K562 (cell line): ENCODE results near the gene CTSW. TPM values are rescaled to one million over a fixed set of nuclear protein-coding genes. Genes with fewer than 3 reads are reported as not detected.

ENCODE experiments used
- CTCFL ChIP-seq: IDR thresholded peaks from 2 replicates; pipeline ENCODE4 v1.6.1; 2011; ENCODE audit warnings: borderline replicate concordance, low read depth, mild to moderate bottlenecking, moderate library complexity, low read length; ENCODE audit not compliant: insufficient read depth, poor library complexity, severe bottlenecking
- E2F3 ChIP-seq: fragments of 250-450 bp; sonication (Bioruptor Pico); IDR thresholded peaks from 2 replicates; pipeline ENCODE4 v1.4.0; 2020; ENCODE audit warnings: mild to moderate bottlenecking
- FOXK1 ChIP-seq: sonication (generic); formaldehyde crosslinking; IDR thresholded peaks from 2 replicates; pipeline ENCODE4 v1.8.0; 2022; ENCODE audit warnings: missing genetic modification reagents, mild to moderate bottlenecking, borderline replicate concordance
- HNRNPK ChIP-seq: fragments of 200-400 bp; formaldehyde crosslinking; IDR thresholded peaks from one replicate; pipeline ENCODE4 v1.6.1; 2018; ENCODE audit warnings: mild to moderate bottlenecking, low read depth, low read length; ENCODE audit not compliant: poor library complexity, severe bottlenecking
- NEUROD1 ChIP-seq: fragments of 150-350 bp; IDR thresholded peaks from 2 replicates; pipeline ENCODE4 v1.6.1; 2014; ENCODE audit warnings: borderline replicate concordance, low read length, low read depth; ENCODE audit not compliant: partially characterized antibody
- NFIC ChIP-seq: fragments of 450-650 bp; IDR thresholded peaks from 2 replicates; pipeline ENCODE4 v1.6.1; 2017; ENCODE audit warnings: mild to moderate bottlenecking, inconsistent platforms
- PTTG1 ChIP-seq: fragments of 450-650 bp; IDR thresholded peaks from 2 replicates; pipeline ENCODE4 v1.6.1; 2016; ENCODE audit warnings: low read depth, mild to moderate bottlenecking, missing genetic modification characterization, missing compliant biosample characterization
- SMAD4 ChIP-seq: fragments of 250-450 bp; sonication (Bioruptor Pico); conservative IDR thresholded peaks from 2 replicates; pipeline ENCODE4 v1.8.0; 2021; ENCODE audit warnings: inconsistent platforms, mild to moderate bottlenecking, moderate library complexity
- SMARCA5 ChIP-seq: fragments of 450-650 bp; IDR thresholded peaks from 2 replicates; pipeline ENCODE4 v1.6.1; 2016
- SMARCE1 ChIP-seq: fragments of 450-650 bp; IDR thresholded peaks from 2 replicates; pipeline ENCODE4 v1.7.1; 2016; ENCODE audit warnings: mild to moderate bottlenecking
- SNAPC5 ChIP-seq: fragments of 250-450 bp; sonication (Bioruptor Pico); IDR thresholded peaks from 2 replicates; pipeline ENCODE4 v1.8.0; 2021; ENCODE audit warnings: moderate library complexity, mild to moderate bottlenecking, inconsistent platforms
- SRF ChIP-seq, 2 experiments: fragments of 250-450, 450-650 bp in 1 of 2; sonication (Bioruptor Pico) in 1 of 2; sonication (generic) in 1 of 2; formaldehyde crosslinking; IDR thresholded peaks; 2 replicates each; pipeline versions ENCODE4 v1.5.0 to v1.5.1; 2020 to 2022; ENCODE audit warnings: mild to moderate bottlenecking in 1 of 2, missing genetic modification reagents in 1 of 2
- SRSF7 ChIP-seq: fragments of 200-400 bp; formaldehyde crosslinking; optimal IDR thresholded peaks from 2 replicates; pipeline ENCODE3; 2017; ENCODE audit warnings: mild to moderate bottlenecking, low read depth, low read length
- STAT6 ChIP-seq: sonication (generic); formaldehyde crosslinking; IDR thresholded peaks from 2 replicates; pipeline ENCODE4 v1.8.1; 2023; ENCODE audit warnings: mild to moderate bottlenecking, missing genetic modification reagents
- THAP7 ChIP-seq: fragments of 250-450 bp; sonication (Bioruptor Pico); IDR thresholded peaks from 2 replicates; pipeline ENCODE4 v1.5.0; 2021
- ZBTB43 ChIP-seq: sonication (generic); formaldehyde crosslinking; IDR thresholded peaks from 2 replicates; pipeline ENCODE4 v1.8.0; 2023; ENCODE audit warnings: mild to moderate bottlenecking, missing genetic modification reagents
- ZBTB8A ChIP-seq: fragments of 450-650 bp; IDR thresholded peaks from 2 replicates; pipeline ENCODE4 v1.6.1; 2018; ENCODE audit warnings: mild to moderate bottlenecking, moderate library complexity; ENCODE audit not compliant: partially characterized antibody
- ZC3H4 ChIP-seq: sonication (generic); formaldehyde crosslinking; IDR thresholded peaks from 2 replicates; pipeline ENCODE4 v1.9.0; 2021; ENCODE audit warnings: missing genetic modification reagents, borderline replicate concordance
- ZFX ChIP-seq: sonication (generic); formaldehyde crosslinking; IDR thresholded peaks from 2 replicates; pipeline ENCODE4 v1.8.0; 2022; ENCODE audit warnings: mild to moderate bottlenecking, missing genetic modification reagents, moderate library complexity
- ZNF24 ChIP-seq: fragments of 450-650 bp; IDR thresholded peaks from 2 replicates; pipeline ENCODE4 v1.6.1; 2016
- ZNF583 ChIP-seq: fragments of 250-450 bp; sonication (Bioruptor Pico); IDR thresholded peaks from 2 replicates; pipeline ENCODE4 v1.4.0; 2020
- polyA plus RNA-seq, 8 experiments: library from polyadenylated mRNA; depleted of rRNA in 4 of 8; stranded (reverse) in 5 of 8; unstranded in 3 of 8; fragments of >200 nt; fragmentation: Nextera tagmentation in 2 of 8; fragmentation: Illumina TruSeq in 1 of 8; extraction: Ambion mirVana in 2 of 8; extraction: Trizol in 1 of 8; gene quantifications; 2 replicates each; pipeline versions ENCODE4 v1.2.1 to v1.2.3, GENCODE V29; 2011 to 2014; ENCODE audit warnings: inconsistent platforms in 1 of 8, missing spikeins in 1 of 8
- total RNA-seq, 7 experiments: library from RNA; depleted of rRNA in 6 of 7; stranded (reverse); fragments of >200 nt in 6 of 7; fragmentation: Illumina TruSeq in 2 of 7; extraction: Trizol in 2 of 7; gene quantifications; 2 replicates each; pipeline versions ENCODE4 v1.2.1 to v1.2.3, GENCODE V29; 2011 to 2021; ENCODE audit warnings: low replicate concordance in 1 of 7

Gene CTSW
- total and polyA plus RNA-seq, 9 of the 15 experiments (the other 6 are each of a cell fraction or from before 2014, with no cell fraction given): 0.04 TPM; not detected in 8

GRCh38 chr11:65860278-65861164 lies 19.1 kb upstream of the CTSW start, which contains the start of gene MUS81 (continued):
- peak; percentile 89; the same call in 1 of the 2 replicates for TF ChIP-seq STAT6 (CRISPR knock-in tag)
- TF ChIP-seq ZBTB43 (CRISPR knock-in tag): no peak
- no peak for TF ChIP-seq PTTG1 (tag)
- peak; percentile 63; the same call in 1 of the 2 replicates for TF ChIP-seq ZNF583 (CRISPR knock-in tag)
- no peak for TF ChIP-seq SNAPC5 (CRISPR knock-in tag)
- peak; percentile 98 for TF ChIP-seq NFIC
- peak; percentile 90 for TF ChIP-seq SMAD4
- peak; percentile 18; the same call in 1 of the 2 replicates for TF ChIP-seq E2F3 (CRISPR knock-in tag)
- TF ChIP-seq HNRNPK: no peak
- TF ChIP-seq SMARCA5: no peak; the same call in 1 of the 2 replicates
- peak; percentile 51 for TF ChIP-seq NEUROD1
- TF ChIP-seq SRSF7: no peak
- peak; percentile 76 for TF ChIP-seq ZFX (CRISPR knock-in tag)
- TF ChIP-seq ZNF24: no peak
- TF ChIP-seq FOXK1 (CRISPR knock-in tag): no peak; the same call in 1 of the 2 replicates
- no peak for TF ChIP-seq THAP7 (CRISPR knock-in tag)
- no peak for TF ChIP-seq SMARCE1
- peak in 1 of 2 experiments; percentile 84; a peak in 3 of 4 replicates for TF ChIP-seq SRF (CRISPR knock-in tag; IDR thresholded peaks at IDR 0.05)
- peak; percentile 80 for TF ChIP-seq ZC3H4 (CRISPR knock-in tag)
- TF ChIP-seq CTCFL: peak; percentile 94
- no peak for TF ChIP-seq ZBTB8A
